AG09309 (cell line): ENCODE data around the gene NPPA.

Experiments used
- DNase-seq: peaks from one replicate; pipeline ENCODE4 v3.0.0-alpha.2; 2010; ENCODE audit warnings: low read depth
- H3K4me3 ChIP-seq: 2 replicates; pipeline ENCODE4 v1.5.1; 2011; ENCODE audit warnings: mild to moderate bottlenecking, low read depth, low read length, moderate library complexity; ENCODE audit not compliant: control insufficient read depth
- CTCF ChIP-seq: IDR thresholded peaks from 2 replicates; pipeline ENCODE4 v1.5.1; 2011; ENCODE audit warnings: mild to moderate bottlenecking, low read depth, low read length, inconsistent platforms; ENCODE audit not compliant: insufficient read depth, control insufficient read depth; ENCODE audit errors: missing control alignments

NPPA gene

DNA sequence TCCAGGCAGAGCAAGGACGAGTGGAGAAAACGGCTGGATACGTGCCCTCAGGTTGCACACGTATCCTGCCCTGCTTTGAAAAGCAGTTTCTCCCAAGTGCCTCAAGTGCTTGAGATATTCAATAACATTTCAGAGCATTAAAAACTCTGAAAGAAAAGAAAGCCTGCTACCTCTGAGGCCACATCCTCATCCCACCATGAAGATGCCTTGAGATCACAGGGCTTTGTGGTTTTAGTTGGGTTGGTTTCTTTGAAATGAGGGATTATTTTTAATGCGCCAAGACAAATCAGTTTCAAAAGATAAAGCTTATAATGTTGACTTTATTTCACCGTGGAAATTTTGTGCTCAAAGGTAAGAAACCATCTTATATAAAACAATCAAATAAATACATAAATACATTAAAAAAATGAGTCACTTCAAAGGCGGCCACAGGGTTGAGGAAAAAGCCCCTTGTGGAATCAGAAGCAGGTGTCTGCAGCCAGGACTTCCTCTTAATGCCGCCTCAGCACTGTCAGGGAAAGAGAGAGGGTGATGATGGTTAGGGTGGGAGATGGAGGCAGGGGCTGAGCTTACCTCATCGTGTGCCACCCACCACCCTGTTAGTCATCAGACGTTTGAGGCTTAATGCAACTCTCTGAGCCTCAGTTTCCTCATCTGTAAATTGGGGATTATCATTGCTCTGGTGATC lies 9.7 kb upstream of the NPPA start:
- DNase-seq: no peak

DNA sequence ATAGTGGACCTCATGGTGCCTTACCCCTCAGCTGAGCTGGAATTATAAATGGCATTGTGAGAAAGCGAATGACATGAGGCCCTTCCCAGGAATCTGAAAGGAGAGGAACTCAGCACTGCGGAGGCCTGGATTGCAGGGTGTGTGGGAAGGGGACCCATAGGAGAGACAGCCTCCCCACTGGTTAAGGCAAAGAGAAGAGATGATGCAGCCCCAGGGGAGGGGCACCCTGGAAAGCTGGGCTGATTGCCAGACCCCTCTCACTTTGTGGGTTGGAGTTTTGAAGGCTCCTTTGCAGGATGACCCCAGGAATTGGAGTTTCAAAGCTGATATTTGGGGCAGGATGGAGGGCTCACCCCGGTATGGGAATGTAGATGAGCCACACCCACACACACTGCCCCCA lies 9.1 kb upstream of the NPPA start:
- no peak overlapping the region for H3K4me3 ChIP-seq
- no peak for TF ChIP-seq CTCF
- no peak for DNase-seq

More for the DNA sequence above, 9.7 kb upstream of the NPPA start:
- TF ChIP-seq CTCF: no peak
- H3K4me3 ChIP-seq: no peak overlapping the region

- no peak overlapping the region for H3K4me3 ChIP-seq
- TF ChIP-seq CTCF: no peak
- DNase-seq: no peak
Measured at GRCh38 chr1:11855430-11855829, 7.8 kb upstream of the NPPA start.

GRCh38 chr1:11854519-11854918 lies 6.9 kb upstream of the NPPA start:
- no peak for TF ChIP-seq CTCF
- DNase-seq: no peak

DNA sequence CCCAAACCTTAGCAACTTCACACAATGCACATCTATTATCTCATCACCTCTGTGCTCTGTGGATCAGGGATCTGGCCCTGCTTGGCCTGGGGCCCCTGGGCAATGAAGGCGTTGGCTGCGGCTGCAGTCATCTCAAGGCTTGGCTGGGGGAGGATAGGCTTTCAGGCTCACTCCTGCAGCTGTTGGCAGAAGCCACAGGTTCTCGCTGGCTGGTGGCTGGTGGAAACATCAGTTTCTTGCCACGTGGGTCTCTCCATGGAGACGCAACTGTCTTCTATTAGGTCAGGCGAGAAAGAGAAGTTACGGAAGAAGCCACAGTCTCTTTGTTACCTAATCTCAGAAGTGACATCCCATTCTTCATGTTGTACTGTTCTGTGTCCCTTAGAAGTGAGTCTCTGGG lies 3.6 kb upstream of the NPPA start:
- no peak for TF ChIP-seq CTCF

More at GRCh38 chr1:11854519-11854918, 6.9 kb upstream of the NPPA start:
- no peak overlapping the region for H3K4me3 ChIP-seq

GRCh38 chr1:11850156-11850555 lies 2.6 kb upstream of the NPPA start:
- no peak for DNase-seq
- TF ChIP-seq CTCF: no peak
- no peak overlapping the region for H3K4me3 ChIP-seq

More for the DNA sequence above, 3.6 kb upstream of the NPPA start:
- H3K4me3 ChIP-seq: no peak overlapping the region
- DNase-seq: no peak
